OCI-M2 (cell line): Measurements from ENCODE around the gene GBP4.
"Not testable (repeated sequence)": the region's sequence is repeated elsewhere in the genome, so short reads cannot be mapped to it uniquely, and the experiment has no call there.

Experiments
- DNase-seq: peaks from one replicate; lab custom pipeline; 2025; ENCODE audit not compliant: unreplicated experiment; lab: John Stamatoyannopoulos, UW

Gene GBP4, protein sequence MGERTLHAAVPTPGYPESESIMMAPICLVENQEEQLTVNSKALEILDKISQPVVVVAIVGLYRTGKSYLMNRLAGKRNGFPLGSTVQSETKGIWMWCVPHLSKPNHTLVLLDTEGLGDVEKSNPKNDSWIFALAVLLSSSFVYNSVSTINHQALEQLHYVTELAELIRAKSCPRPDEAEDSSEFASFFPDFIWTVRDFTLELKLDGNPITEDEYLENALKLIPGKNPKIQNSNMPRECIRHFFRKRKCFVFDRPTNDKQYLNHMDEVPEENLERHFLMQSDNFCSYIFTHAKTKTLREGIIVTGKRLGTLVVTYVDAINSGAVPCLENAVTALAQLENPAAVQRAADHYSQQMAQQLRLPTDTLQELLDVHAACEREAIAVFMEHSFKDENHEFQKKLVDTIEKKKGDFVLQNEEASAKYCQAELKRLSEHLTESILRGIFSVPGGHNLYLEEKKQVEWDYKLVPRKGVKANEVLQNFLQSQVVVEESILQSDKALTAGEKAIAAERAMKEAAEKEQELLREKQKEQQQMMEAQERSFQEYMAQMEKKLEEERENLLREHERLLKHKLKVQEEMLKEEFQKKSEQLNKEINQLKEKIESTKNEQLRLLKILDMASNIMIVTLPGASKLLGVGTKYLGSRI

DNA sequence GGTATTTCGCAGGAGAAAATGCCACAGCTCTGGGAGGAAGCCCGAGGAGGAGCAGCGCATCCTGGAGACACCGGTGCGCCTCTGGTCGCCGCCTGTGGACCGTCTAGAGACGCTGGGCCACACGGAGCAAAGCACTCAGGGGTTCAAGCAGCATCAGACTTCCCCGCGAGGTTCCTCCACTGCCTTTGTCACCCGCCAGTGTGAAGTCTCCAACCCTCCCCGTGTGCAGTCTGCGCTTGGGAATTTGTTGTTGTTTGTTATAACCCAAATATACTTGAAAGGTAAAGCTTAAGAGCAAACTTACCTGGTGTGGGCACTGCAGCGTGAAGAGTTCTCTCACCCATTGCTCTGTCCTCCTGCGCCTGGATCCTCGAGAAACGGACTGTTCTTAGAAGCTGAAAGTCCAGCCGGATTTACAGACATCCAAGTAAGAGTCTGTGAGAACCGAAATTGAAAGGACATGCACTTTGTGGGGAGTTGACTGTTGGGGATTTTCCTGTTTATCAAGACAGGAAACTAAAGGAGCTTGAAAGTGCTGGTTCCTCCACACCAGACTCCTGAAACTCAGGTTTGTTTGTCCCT, at the start of gene GBP4:
Gene GBP4, minus strand, starts transcription at position 452 of the 582 bp plus-strand sequence. Its CDS starts 108 bp downstream, at position 344.
- DNase-seq, result no peak

DNA sequence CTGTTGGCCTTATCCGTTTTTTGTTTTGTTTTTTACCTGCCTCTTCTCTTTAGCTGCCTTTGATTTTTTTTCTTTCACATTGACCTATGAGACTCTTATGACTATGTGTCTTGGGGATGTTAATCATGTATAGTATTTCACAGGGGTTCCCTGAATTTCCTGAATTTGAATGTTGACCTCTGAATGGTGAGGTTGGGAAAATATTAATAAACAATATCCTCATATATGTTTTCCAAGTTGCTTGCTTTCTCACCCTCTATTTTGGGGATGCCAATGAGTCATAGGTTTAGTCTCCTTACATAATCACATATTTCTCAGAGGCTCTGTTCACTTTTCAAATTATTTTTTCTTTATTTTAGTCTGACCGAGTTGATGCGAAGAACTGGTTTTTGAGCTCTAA, 44.3 kb upstream of the GBP4 start:
- DNase-seq, result no peak

DNA sequence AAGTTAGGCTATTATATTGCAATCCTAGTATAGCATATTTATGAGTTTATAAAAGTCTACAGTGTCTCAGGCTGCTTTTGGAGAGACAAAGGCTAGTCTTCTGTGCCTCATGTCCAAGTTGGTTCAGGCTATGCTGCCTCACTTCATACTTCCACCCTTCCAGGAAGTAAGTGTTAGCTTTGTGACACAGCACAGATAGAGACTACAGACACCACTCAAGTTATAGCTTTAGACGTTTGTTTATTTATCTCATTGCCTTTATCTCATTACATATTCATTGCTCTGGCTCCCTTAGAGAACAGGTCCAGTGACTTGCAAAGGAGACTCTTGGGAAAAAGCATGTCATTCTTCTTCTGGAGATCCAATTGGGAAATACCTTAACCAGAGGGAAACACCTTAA, 22.6 kb upstream of the GBP4 start:
- DNase-seq, result no peak

DNA sequence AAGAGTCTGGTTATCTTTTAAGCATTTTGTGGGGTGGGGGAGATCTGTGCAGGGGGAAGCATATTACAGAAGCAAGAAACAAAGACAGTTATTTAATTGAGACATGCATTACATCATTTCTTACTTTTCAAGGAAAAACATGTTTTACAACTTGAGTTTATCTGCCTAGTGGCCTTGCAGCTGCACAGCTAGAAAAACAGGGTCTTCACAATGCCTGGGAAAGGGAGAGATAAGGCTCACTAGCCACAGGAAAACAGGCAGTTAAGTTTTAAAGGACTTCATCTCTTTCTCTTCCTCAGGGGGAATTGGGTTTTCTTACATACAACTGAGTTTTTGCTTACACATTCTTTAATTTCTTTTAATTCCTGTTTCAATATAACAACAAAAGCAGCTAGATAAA, 21.1 kb upstream of the GBP4 start:
- not testable (repeated sequence) for DNase-seq

DNA sequence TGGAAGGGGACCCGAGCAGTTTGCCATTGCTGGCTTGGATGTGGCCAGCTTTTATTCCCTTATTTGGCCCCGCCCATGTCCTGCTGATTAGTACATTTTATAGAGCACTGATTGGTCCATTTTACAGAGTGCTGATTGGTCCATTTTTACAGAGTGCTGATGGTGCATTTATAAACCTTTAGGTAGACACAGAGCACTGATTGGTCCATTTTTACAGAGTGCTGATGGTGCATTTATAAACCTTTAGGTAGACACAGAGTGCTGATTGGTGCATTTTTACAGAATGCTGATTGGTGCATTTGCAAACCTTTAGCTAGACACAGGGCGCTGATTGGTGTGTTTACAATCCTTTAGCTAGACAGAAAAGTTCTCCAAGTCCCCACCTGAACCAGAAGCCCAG, 20.2 kb upstream of the GBP4 start:
- DNase-seq, result not testable (repeated sequence)

DNA sequence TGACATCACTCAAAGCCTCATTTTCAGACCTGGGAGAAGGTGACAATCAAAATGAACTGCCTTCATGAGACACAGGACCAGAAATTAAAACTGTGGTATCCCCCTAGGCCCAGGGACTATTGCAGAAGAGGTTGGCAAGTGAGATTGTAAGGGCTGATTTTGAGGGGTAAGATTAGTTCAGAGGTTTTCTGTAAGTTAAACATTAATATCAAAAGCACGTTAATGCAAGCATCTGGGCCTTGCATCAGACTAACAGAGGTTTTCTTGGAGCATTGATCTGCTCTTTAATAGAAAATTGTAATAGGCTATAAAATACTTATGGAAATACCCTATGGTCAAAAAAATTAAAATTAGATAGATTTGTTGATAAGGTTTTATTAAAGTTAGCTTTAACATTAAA, 14.6 kb upstream of the GBP4 start:
- DNase-seq, result no peak

DNA sequence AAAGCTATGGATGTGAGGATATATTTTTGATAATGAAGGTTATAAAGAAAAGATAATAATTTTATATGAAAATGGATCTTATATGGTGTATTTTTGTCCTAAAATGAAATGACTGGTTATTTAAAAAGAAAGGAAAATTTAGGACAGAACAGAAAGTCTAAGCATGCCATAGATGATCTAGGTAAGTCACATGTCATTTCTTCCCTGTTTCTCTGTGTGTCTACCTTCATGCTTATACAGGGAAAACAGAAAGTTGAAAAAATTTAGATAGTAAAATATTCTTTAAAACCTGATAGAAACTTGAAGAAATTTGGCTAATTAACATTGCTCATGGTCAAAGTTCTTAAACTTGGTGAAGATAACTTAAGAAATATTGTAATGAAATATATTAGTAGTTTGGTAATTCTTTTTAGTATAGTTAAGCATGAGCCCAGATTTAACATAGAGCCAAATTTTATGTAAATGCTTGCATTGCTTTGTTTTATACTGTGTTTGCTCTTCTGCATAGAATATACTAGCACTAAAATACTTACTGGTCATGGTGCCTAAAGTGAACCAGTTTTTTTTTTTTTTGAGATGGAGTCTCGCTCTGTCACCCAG, 12.4 kb upstream of the GBP4 start:
- DNase-seq, result no peak

DNA sequence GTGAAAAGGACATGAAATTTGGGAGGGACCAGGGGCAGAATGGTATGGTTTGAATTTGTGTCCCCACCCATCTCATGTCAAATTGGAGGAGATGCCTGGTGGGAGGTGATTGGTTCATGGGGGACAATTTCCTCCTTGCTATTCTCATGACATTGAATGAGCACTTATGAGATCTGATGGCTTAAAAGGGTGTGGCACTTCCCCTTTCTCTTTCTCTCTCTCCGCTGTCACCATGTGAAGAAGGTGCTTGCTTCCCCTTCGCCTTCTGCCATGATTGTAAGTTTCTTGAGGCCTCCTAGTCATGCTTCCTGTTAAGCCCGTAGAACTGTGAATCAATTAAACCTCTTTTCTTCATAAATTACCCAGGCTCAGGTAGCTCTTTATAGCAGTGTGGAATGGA, 7.6 kb upstream of the GBP4 start:
- DNase-seq, result no peak

DNA sequence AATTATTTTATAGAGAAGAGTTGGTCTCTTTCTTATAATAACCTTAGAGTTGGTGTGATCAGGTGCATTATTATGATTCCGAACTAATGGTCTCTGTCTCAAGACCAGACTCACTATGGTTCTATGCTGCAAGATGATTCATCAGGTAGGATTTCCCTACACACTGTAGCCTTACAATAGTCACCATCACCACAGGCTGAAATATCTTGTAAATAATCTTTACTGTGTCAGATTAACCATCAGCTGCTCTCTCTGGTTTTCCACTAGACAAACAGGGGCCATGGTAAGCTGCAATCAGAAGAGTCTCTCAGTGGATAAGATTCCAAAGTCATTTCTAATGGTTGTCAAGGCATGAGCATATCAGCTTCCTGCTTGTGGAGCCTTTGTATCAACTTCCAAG, 4.4 kb upstream of the GBP4 start:
- no peak for DNase-seq

DNA sequence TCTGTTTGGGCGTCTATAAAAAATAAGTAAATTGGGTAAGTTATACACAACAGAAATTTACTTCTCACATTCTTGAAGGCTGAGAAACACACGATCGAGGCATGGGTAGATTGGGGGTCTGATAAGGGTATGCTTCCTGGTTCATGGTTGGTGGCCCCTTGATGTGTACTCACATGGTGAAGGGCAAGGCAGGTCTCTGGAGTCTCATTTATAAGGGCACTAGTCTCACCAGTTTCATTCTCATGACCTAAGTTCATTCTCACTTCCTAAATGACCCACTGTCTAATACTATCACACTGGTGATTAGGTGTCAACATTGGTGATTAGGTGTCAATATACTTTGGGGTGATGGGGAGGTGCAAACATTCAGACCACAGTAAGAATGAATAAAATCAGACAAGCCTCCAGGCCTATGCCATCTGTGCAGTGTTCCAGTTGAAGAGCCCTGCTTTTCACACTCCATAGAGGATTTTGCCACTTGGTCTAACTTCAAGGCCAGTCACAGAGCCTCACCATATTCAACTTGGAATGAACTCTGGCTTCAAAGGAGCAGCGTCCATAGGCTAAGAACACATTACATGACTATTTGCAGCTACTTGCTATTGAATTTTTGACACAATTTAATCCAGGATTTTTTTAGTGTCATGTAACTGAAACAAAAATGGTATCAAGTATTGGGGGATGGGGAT, 2.5 kb upstream of the GBP4 start:
- DNase-seq, result no peak

DNA sequence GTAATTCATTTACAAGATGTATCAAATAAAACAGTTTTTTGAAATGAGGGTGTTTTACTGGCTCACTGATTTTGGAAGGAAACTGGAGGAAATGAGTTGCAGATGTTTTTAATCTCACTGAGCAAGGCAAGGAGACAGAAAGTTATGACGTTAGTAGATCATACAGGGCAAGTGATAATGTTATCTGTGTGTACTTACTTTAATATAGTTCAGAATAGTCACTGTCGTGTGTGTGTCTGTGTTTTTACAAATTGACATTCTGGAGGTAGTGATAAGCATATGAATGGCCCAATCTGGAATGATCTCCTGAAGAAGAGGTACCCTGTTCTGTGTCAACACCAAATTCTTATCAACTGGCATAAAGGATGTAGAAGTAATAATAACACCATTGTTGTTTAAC, 1.9 kb upstream of the GBP4 start:
- no peak for DNase-seq

DNA sequence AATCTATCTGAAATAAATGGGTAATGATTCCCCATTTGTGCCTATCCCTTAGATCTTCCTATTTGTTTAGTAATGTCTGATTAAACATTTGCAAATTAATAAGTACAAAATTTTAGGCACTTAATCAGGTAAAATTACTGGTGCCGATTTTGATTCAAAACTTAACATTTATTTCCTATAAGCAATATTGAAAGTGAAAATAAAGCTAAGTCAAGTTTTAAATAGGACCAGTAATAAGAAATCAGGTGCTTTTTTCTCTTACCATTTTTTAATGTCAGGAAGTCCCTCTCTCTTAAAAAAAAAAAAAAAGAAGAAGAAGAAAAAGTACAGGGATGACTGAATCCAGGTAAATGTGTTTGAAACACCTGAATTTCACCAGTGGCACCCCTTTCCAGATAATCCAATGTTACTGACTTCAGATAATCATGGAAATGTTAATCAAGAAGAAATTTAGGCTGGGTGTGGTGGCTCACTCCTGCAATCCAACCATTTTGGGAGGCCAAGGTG, 836 bp upstream of the GBP4 start:
- no peak for DNase-seq

DNA sequence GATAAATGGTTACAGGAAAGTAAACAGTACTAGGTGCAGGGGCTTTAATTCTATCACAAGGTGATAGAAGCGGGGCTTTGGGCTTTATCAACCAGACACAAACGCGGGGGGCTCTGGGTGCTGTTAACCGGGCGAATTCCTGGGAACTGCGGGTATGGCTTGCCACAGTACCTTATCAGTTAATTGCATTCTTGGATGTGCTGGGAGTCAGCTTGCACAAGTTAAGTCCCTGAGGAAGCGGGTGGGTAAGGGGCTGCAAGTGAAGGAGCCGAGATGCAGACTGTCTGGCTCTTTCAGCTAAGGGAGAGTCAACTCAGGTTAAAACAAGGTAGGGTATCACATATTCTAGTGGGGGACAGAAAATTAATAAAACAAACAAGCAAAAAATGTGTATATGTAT, 661 bp downstream of the GBP4 start:
- no peak for DNase-seq

DNA sequence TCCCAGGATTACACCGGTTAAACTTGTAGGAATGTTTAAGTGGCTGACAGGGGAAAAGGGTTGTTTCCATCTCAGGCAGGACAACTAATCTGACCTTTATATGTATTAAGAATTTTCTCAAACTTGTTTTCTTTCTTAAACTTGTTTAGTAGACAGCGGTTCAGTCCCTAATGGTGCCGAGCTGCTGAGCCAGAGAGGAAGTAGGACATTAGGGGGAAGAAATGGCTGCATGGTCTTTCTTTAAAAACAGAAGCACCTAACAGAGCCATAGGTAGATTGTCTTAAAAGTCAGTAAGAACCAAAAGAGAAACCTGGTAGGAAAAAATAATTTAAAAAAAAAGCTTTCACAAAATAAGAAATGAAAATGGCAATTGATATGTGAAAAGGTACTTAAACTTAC, 3.3 kb downstream of the GBP4 start:
- DNase-seq, result no peak

DNA sequence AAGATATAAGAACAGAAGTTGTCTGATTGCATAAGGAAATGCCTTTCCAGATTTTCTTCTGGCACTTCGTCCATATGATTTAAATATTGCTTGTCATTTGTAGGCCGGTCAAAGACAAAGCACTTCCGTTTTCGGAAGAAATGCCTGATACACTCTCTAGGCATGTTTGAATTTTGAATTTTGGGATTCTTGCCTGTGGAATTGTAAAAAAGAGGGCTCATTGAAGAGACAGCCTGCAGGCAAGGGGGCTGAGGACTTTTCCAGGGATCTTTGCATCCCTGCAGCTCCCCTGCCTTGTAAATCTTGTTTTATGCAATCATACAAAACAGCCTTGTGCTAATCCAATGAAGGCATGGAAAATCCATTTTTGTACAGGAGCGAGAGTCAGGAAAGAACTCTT, 7.4 kb downstream of the GBP4 start:
- no peak for DNase-seq

DNA sequence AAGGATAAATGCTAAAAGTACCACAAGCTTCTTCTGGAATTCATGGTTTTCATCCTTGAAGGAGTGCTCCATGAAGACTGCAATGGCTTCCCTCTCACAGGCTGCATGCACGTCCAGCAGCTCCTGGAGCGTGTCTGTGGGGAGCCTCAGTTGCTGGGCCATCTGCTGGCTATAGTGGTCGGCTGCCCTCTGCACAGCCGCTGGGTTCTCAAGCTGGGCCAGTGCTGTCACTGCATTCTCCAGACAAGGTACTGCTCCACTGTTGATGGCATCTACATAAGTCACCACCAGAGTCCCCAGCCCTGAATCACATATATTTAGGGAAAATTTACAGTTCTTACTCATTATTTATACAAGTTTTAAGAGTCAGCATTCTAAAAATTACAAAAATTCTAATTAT, 8.7 kb downstream of the GBP4 start:
- no peak for DNase-seq

DNA sequence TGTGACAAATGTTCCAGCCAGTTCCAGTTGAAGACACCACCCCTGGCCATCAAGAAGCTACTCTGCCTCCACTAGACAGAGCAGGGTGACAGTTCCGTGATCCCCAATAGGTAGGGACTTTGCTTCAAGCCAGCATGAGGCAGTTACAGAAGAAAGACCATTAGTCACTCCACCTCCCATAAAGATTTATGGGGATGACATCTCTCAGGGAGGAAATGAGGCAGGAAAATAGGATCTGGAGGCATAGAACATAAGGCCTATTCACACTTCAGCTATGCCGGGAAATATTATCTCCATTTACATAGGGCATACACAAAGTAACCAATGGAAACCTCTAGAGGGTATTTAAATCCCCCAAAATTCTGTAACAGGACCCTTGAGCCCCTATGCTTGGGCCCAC, 19.4 kb downstream of the GBP4 start:
- no peak for DNase-seq

DNA sequence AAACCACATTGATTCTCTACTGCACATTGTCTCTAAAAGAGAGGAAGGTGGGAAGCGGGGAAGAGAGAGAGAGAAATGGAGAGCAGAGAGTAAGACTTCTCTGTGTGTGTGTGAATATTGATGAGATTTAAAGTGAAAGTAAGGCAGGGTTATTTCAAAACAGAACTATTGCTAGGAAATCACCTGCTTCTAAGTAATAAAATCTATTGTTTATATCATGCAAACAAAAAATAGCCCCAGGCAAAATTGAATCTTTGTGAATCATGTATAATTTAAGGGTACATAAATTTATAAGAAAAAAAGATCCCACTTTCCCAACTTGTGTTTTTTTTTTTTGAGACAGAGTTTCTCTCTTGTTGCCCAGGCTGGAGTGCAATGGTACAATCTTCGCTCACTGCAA, 21.8 kb downstream of the GBP4 start:
- DNase-seq, result no peak

DNA sequence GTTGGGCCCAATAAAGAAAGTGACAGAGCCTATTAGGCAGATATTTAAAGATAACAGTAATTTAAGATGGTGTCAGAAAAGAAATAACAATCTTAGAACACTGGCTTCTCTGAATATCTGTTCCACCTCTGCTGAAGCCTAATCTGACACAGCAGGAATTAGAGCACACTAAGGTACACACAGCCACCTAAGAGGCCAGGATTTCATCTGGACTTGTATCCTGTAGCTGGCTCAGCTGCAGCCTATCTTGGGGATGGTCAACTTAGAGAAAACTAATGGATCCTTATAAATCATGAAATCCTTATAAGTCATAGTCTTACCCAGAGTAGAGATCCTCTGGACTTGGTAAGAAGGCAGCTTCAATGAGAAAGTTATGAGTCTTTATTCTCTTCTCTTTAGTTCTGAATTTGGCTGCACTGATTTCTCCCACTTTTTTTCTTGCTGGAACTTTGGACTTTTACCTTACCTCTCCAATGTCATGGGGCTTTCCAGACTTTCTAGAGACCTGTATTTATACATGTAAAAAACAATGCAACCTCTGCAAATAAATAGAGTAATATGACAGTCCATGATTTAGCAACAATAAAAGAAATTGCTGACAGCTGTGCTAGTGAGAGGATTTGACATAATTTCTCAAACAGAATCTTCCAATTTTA, 23.0 kb downstream of the GBP4 start, which contains the start of gene GBP7:
Gene GBP7, minus strand, starts transcription at position 403 of the 656 bp plus-strand sequence. CDS start 4,068 bp downstream, outside the sequence.
- no peak for DNase-seq

DNA sequence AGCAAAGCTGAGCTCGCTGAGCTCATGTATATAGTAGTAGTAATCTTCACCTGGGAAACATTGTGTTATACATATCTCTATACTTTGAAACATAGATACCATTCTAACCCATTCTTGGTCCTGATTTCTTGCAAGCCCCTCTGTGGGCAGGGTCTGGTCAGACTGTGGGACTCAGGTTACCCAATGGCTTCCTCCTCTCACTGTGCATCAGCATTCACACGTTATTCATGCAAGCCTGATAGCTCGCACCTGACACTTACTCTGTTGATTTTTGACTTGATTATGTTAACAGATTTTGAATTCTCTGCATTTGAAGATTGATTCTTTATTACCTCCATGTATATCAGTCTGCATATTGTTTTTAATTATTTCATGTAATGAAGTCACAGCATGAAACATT, 24.3 kb downstream of the GBP4 start:
- DNase-seq, result no peak
